ENCODE results near the gene SOS2.

- TF ChIP-seq, protein P1, sequence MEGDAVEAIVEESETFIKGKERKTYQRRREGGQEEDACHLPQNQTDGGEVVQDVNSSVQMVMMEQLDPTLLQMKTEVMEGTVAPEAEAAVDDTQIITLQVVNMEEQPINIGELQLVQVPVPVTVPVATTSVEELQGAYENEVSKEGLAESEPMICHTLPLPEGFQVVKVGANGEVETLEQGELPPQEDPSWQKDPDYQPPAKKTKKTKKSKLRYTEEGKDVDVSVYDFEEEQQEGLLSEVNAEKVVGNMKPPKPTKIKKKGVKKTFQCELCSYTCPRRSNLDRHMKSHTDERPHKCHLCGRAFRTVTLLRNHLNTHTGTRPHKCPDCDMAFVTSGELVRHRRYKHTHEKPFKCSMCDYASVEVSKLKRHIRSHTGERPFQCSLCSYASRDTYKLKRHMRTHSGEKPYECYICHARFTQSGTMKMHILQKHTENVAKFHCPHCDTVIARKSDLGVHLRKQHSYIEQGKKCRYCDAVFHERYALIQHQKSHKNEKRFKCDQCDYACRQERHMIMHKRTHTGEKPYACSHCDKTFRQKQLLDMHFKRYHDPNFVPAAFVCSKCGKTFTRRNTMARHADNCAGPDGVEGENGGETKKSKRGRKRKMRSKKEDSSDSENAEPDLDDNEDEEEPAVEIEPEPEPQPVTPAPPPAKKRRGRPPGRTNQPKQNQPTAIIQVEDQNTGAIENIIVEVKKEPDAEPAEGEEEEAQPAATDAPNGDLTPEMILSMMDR (IDR thresholded peaks at IDR 0.05) = no peak
- TF ChIP-seq POLR2A (IDR thresholded peaks at IDR 0.05) = no peak
Measured at GRCh38 chr14:50083467-50084337, 147.7 kb downstream of the SOS2 start.

Data from adrenal gland (tissue), 5 donors.